GM21515 (cell line): Measurements from ENCODE around the gene RALY.
A peak's percentile ranks its signal among the peaks of the same experiment; 100 is the strongest.

Source experiments
- ATAC-seq: cut with Tn5 transposase; IDR thresholded peaks from one replicate; pipeline ENCODE4 v1.9.1; 2021; ENCODE audit not compliant: unreplicated experiment

RALY gene

DNA sequence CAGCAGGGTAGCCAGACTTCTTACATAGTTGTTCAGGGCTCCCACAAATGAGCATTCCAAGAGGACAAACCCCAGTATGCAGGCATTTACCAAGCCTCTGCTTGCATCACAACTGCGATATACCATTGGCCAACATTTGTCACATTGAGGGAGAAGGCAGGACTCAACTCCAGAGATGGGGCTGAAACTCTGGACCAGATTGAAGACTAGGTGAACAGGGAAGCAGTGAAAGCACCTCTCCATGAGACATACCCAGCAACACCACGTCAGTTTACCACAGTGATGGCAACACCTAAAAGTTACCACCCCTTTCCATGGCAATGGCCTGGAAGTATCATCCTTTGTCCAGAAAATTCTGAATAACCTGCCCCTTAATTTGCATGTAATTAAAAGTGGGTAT lies 7.9 kb upstream of the RALY start:
- no peak for ATAC-seq

DNA sequence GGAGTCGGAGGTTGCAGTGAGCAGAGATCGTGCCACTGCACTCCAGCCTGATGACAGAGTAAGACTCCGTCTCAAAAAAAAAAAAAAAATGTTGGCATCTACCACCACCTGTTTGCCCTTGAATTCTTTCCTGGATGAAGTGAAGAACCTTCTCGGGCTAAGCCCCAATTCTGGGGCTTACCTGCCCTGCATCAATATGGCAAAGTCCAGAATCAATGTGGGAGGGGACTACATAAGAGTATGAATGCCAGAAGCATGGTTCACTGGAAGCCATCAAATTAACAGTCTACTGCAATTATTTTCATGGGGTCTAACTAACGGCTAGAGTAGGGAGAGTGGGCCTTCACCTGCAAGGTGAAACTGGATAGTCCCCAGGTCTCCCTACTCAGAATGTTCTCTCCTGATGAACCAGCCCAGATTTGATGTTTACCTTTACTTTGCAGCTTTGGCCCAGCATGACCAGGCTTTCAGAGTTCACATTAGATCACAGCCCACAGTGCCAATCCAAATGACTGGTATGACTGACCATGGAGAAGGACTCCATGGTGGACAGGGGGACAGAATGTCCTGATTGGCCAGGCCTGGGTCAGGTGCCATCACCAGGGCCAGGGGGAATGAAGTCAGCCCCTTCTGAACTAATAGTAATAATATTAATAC lies 7.0 kb upstream of the RALY start:
- ATAC-seq = no peak

DNA sequence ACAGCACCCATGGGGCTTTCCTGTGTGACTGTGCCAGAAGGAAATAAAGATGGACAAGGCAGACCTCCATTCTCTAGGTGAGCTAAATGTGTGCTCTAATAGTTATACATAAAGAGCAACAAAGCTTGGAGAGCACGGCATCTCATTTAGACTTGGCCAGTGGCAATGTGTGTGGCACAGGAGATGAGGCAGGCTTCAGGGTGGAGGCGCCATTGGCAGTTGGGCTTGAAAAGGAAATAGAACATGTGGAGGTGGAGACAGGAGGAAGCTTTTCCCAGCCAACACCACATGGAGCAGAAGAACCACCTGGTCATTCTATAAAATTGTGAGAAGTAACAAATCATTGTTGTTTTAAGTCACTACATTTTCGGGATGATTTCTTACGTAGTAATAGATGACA lies 3.6 kb upstream of the RALY start:
- ATAC-seq = no peak

DNA sequence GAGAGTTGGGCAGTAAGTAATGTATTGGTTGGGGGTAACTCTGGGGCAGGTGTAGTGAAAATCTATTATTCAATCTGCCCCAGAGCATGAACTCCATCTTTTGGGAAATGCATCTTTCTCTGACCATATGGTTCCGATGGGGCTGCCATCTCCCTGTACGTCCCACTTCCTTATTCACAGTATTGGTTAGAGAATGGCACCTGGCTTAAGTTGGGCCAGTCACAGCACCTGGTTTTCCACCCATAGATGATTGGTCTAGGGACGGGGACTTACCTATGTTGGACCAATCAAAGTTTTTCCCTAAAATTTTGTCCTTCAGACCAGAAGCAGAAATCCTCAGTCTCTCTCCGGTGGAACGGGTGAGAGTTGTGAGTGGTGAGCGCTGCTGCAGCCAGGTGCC lies 2.2 kb upstream of the RALY start:
- ATAC-seq = no peak

DNA sequence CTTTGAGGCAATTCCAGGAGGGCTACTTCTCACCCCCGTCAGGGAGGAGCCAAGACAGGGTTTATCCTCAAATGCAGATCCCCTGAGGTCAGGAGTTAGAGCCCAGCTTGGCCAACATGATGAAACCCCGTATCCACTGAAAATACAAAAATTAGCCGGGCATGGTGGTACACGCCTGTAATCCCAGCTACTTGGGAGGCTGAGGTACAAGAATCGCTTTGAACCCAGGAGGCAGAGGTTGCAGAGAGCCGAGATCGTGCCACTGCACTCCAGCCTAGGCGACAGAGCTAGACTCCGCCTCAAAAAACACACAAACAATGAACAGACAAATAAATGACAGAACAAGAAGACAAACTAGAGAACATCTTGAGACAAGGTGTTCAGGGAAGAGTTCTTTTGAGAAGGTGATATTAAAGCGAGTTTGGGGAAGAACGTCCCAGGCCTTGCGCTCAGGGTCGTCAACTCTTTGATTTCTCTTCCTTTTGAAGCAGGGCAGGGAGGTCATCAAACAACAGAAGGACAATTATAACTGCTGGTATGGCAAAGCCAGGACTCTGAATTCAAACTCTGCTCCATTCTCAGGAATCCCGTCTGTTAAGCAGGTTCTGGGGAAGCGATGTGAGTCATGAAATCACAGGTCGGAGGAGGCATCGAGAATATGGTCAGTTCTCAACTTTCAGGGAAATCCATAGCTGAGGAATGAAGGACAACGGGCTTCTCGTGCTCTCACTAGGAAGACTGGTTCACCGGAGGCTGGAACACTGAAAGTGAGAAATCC lies 1.4 kb upstream of the RALY start:
- ATAC-seq = no peak

DNA sequence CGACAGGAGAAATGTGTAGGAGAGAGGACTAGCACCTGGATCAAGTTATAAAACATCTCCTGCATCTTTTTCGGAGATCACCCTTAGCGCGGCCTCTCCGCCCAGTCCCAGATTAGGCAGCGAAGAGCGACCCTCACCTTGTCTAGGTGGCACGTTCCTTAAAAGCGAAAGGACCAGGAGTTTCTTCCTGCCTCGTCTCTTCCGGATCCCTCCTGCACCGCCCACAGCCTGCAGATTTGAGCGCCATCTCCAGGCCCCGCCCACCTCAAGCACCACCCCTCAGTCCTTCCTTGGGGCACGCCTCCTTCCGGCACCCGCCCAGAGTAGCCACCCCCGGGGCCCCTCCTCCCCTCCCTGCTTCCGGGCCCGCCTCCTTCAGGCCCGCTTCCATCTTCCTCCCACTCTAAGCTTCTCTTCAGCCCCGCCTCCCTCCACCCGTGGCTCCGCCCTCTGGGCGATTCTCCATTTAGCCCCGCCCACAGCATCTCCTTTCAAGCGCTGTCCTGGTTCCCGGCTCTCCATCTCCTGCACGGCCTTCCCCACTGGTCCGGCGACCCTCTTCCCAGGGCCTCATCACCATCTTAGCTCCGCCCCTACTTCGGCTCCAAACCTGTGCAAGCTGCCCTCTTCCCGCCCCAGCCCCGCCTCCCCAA lies 662 bp upstream of the RALY start:
- ATAC-seq = peak; percentile 70

DNA sequence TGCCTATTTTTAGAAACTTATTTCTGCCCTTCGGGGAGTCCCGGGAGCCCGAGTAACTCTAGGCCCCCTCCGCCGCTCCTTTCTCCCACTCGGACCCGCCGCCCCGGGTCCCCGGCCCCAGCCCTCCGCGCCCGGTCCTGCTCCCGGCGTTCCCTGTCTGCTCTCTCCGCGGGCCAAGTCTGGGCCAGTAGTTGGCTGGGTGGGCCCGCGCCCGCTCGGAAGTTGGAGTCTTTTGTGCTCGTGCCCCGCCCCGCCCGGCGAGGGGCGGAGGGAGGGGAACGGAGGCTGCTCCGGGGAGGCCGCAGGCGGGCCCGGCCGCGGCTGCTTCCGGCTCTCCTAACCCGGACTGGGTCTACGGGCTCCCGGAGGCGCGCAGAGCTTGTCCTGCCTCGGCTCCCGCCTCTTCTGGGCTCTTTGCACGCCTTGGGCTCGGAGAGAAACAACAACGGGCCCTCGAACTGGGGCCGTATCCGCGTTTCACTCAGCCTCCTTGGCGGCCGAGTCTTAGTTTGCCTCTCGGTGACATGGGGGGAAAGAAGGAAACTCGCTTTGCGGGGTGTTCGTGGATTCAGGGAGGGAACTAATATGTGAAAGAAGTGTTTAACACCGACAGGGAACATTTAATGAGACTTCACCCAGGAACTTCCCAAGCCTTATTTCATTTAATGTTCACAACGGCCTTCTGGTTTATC lies 657 bp downstream of the RALY start:
- ATAC-seq = peak; percentile 33

DNA sequence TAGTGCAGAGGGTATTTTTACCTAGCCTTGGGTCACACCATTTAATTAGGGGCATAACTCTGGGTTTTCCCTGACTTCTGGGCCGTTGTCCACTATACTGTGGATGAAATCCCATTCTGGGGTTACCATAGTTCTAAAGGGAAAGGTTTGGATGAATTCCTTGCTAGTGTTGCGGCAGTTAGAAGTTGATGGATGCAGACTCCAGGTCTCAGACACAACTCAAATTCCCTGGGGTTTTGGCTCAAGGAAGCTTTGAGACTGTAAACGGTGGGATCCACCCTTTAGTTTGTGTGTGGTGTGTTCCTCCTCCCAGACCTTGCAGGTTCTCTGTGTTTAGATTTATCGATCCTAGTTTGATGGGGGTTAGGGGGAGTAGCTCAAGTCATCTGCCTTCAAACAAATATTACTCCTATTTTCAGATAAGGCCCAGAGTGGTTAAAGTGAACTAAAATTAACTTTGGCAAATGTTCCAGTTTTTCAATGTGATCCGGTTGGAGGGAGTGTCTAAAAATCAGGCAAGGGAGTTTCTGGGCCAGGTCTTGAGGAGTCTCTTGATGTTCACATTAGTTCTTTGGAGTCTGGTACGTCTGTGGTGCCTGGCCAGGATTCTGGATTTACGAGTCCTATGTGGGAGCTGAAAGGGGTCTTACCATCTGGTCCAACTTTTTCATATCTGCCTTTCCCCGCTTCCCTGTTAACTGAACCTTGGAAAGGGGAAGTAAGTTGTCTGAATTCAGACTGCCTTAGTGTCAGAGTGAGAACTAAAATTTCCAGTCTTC lies 1.5 kb downstream of the RALY start:
- ATAC-seq = no peak

DNA sequence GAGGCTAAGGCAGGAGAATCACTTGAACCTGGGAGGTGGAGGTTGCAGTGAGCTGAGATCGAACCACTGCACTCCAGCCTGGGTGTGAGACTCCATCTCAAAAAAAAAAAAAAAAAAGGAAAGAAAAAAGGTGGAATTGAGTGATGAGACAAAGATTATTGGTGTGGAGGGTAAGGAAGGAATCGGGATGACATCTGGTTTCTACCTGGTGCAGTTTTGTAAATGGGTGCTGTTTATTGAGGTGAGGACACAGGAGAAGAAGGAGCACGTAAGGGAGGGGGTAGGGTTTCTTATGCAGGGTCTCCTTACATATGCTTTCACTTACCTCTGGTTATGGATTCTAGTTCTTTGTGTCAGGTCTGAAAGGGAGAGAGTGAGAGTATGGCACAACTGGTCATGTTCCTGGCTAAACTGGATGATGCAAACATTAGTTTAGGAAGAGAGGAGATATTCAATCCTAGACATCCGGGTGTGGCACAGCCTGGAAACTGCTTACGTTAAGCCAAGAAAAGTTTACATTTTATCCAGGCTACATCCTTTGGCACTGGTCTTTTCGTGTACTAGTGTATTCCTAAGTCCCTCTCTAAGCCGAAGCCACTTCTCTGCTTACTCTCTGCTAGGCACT lies 5.4 kb downstream of the RALY start:
- ATAC-seq = no peak

DNA sequence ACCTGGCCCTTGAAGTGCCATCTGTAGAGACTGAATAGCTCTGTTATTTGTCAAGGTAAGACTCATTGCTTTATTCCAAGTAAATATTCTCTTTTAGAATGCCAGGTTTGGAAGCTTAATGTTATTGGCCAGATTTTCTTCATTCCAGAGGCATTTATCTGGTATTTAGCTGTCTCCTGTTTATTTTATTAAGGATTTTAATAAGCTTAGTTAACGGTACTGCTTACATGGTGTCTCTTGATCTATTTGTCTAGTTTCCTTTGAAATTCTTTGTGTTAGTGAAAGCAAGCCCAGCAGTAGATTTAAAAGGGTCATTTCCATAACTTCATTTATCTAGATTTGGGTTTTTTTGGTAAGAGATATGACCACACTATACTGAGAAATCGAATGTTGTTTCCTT lies 7.7 kb downstream of the RALY start:
- ATAC-seq = no peak

DNA sequence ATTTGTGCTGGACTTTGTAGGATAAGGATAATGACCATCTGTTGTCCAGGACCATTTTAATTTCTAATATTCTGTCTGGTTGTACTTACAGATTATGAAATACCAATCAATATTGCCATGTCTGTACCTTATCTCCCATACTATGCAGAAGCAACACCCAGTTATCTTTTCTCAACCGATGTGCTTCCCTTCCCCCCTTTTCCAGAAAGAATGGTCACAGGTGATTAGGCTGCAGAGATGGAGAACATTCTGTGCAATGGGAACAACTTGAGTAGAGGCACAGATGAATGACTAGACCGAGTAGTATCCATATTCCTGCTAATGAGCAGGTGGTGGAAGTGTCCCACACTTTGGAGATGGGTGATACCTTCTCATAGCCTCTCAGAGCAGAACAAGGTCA lies 10.5 kb downstream of the RALY start:
- no peak for ATAC-seq

DNA sequence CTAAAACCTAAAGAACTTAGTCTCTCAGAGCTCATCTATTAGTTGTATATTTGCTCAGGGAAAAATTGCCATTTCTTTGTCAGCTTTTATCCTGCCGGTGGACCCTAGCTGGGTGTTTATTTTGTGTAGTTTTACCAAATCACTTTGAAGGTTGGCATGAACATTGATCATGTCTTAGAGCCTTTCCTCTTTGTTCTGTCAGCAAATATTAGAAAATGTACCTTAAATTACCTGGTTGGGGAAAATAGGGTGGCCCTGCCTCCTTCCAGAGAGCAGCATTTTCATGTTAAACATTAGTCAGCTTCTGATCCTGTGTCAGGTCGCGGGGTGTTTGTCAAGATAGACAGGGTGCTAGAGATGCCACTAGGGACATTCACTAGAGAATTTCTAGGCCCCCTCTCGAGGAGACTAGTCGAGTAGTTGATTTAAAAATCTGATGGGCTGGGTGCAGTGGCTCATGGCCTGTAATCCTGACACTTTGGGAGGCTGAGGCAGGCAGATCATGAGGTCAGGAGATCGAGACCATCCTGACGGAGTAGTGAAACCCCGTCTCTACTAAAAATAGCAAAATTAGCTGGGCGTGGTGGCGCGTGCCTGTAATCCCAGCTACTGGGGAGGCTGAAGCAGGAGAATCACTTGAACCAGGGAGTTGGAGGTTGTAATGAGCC lies 11.2 kb downstream of the RALY start:
- ATAC-seq = no peak

DNA sequence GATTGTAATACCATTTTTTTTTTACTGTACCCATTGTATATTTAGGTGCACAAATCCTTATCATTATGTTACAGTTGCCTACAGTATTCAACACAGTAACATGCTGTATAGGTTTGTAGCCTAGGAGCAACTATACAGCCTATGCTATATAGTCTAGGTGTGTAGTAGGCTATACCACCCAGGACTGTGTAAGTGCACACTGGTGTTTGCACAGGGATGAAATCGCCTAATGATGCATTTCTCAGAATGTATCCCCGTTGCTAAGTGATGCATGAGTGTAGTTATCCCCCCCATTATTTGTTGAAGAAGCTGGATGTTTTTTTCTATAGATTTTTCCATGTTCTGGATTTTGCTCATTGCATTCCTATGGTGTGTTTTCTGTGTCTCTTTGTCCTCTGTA lies 12.9 kb downstream of the RALY start:
- ATAC-seq = no peak

DNA sequence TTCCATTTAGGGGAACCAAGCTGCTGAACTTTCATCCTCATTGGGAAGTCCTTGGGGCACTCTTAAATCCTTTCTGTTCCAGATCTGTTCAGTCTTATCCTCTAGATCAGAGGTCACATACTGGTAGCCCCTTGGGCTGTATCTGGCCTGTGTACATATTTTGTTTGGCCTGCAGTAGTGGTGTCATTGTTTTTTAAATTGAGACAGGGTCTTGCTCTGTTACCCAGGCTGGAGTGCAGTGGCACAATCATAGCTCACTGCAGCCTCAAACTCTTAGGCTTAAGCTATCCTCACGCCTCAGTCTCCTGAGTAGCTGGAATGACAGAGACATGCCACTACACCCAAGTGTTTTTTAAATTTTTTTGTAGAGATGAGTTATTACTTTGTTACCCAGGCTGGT lies 14.8 kb downstream of the RALY start:
- no peak for ATAC-seq

DNA sequence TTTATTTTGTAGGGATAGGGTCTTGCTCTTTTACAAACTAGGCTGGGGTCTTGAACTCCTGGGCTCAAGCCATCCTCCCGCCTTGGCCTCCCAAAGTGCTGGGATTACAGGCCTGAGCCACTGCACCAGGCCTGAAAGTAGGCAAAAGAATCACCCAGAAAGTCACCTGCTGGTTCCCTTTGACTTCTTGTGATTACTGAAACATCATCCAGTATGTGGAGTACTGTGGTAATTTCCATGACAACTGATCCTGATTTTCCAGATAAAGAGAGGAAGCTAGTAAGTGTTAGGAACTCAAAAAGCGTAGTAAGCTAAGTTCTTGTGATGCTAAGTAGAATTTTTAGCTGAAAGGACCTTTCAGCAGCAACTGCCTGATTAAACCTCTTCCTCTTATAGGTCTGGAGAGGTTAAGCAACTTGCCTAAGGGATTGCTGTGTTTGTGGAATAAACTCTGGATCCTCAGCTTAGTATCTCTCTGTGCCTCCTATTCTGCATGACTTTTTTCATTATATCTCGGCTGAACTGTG lies 16.8 kb downstream of the RALY start:
- no peak for ATAC-seq

DNA sequence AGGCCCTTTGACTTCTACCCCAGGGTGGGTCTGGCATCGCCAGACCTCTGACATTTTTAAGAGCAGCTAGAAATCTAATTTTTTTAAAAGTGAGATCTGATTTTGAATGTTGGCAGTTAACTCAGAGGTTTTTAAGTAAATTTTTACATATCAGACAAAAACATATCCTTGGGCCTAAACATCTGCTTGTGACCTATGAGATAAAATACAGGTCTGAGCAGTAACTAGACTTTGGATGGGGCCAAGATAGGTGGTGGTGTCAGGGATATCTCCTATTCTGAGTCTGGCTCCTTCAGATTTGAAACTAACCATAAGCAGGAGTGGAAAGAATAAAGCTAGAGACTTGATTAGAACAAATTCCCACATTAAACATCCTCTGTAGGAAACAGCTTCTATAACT lies 17.6 kb downstream of the RALY start:
- no peak for ATAC-seq

DNA sequence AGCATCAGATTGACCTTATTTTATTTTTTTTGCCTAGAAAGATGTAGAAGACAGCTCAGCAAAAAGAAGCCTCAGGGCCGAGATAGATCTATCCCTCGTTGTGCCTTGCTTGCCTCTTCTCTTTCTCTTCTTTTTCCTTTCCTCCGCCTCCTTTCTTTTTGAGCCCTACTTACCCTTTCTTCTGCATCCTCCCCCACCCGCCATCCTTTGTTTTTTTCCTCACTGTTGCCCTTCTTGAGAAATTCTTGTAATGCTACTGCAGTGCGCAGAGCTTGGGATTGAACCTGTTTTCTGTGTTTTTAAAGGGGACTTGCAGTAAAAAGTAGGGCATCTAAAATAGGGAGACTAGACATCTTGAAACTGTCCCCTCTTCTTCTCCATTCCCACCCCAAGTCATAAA lies 18.6 kb downstream of the RALY start:
- ATAC-seq = no peak

DNA sequence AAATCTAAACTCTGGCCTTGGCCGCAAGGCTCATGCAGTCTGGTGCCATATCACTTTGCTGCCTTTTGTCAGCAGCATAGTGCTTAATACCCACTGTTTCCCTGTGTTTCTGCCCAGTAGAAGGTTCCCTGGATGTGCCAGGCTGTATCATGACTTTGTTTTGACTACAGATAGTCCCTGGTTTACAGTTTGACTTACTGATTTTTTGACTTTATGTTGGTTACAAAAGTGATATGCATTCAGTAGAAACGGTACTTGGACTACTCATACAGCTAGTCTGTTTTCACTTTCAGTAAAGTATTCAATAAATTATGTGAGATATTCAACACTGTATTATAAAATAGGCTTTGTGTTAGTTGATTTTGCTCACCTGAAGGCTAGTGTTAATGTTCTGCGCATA lies 19.0 kb downstream of the RALY start:
- ATAC-seq = no peak

DNA sequence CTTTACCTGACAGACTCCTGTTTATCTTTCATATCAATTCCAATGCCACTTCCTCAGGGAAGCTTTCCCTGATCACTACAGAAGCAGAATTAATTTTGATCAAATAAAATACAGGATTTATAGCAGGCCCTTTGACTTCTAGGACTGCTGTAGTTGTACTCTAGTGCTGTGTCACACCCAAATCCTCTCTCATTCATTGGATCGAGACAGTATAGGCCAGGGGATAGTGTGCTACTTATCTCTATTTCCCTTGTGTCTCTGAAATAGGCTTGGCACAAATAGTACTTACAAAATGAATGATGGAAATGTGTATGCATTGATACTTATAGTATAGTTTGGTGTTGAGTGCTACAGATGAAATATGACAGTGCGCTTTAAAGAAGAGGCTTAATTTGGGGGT lies 19.8 kb downstream of the RALY start:
- ATAC-seq = no peak

DNA sequence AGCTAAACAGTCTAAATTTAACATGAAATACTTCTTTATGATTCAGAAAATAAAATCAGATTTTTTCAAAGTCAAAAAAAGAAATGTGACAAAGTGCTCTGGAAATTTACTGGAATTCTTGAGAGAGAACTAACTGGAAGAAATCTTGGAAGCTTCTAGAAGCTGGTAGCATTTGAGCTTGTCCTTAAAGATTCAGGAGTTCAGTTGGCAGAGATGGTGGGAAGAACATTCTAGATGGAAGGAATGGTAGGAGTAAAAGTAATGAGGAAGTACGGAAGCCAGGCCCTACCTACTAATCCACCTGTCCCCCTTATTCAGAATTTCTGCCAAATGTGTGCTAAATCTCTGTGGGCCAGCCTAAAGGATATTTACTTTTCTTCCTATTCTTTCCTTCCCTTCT lies 21.2 kb downstream of the RALY start:
- no peak for ATAC-seq
